Breast epithelium (tissue), 4 donors: ENCODE measurements around the gene GPATCH3. TPM values are rescaled to one million over a fixed set of nuclear protein-coding genes. Genes with fewer than 3 reads are reported as not detected.
"Not testable (repeated sequence)": the region's sequence is repeated elsewhere in the genome, so short reads cannot be mapped to it uniquely, and the experiment has no call there.

Experiments used
- DNase-seq, 2 donors: peaks; one replicate each; pipeline ENCODE4 v3.0.0-alpha.2; 2019; ENCODE audit warnings: low spot score in 2 of 2
- H3K27ac ChIP-seq, 2 donors: fragments of 200-600 bp; sonication (generic) in 1 of 2; one replicate each; pipeline ENCODE4 v1.5.1; 2016 to 2019; ENCODE audit warnings: mild to moderate bottlenecking in 1 of 2
- H3K27me3 ChIP-seq, 2 donors: fragments of 200-600 bp; sonication (generic) in 1 of 2; one replicate each; pipeline versions ENCODE4 v1.5.1 to v1.6.0; 2017 to 2019; ENCODE audit warnings: control low read depth in 1 of 2, mild to moderate bottlenecking in 1 of 2
- H3K36me3 ChIP-seq: fragments of 200-600 bp; one replicate; pipeline ENCODE4 v1.5.1; 2019
- H3K4me1 ChIP-seq, 2 donors: fragments of 200-600 bp; sonication (generic); one replicate each; pipeline ENCODE4 v1.5.1; 2016 to 2019; ENCODE audit warnings: control low read depth in 1 of 2
- H3K4me3 ChIP-seq, 3 donors: fragments of 200-600 bp; sonication (generic); 1 replicate in 2 of 3; 2 replicates in 1 of 3; pipeline ENCODE4 v1.5.1; 2016 to 2019; ENCODE audit warnings: mild to moderate bottlenecking in 3 of 3, moderate library complexity in 2 of 3
- H3K9me3 ChIP-seq, 2 donors: fragments of 200-600 bp; sonication (generic) in 1 of 2; one replicate each; pipeline ENCODE4 v1.5.1; 2016 to 2019; ENCODE audit warnings: control low read depth in 1 of 2
- CTCF ChIP-seq, 3 donors: fragments of 450-650 bp; IDR thresholded peaks; one replicate each; pipeline ENCODE4 v1.5.1; 2016 to 2017; ENCODE audit warnings: antibody characterized with exemption in 3 of 3, mild to moderate bottlenecking in 3 of 3, moderate library complexity in 3 of 3
- POLR2A ChIP-seq: fragments of 450-650 bp; IDR thresholded peaks from one replicate; pipeline ENCODE4 v1.6.1; 2016; ENCODE audit warnings: antibody characterized with exemption, mild to moderate bottlenecking, moderate library complexity
- POLR2AphosphoS5 ChIP-seq, 3 donors: sonication (generic); formaldehyde crosslinking; IDR thresholded peaks; one replicate each; pipeline ENCODE4 v1.6.1; 2017; ENCODE audit warnings: antibody characterized with exemption in 3 of 3
- intact Hi-C: fragments of 100-400 bp; cut with DNase I; formaldehyde crosslinking; loops from one replicate; pipeline ENCODE4 v1.15.1; 2023; ENCODE audit warnings: low total_unique reads
- total RNA-seq, 3 donors: library from RNA; depleted of rRNA; stranded (reverse); fragments of >200 nt; gene quantifications; one replicate each; pipeline ENCODE4 v1.1.0, GENCODE V29; 2016

Gene GPATCH3
- total RNA-seq, 3 donors from 2014 or later, result 8.3 to 13.5 (median 11.8) TPM

DNA sequence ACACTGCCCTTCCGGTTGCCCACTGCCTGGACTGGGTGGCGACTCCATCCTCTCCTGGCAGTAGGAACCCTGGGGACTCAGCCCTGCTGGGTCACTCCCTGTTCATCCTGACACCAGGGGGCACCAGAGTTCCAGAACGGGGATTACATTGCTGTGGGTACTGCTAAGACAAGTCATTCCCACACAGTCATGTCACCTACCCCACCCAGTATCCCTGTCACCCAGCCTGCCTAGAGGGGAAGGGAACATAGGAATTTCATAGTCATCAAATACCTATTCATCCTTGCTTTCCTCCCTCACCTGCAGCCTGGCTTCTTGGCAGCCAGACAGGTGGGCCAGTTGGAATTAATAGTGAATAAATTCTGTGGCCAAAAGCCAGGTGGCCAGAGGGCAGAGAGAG lies 47.1 kb downstream of the GPATCH3 start:
- Histone ChIP-seq H3K27me3 (no peaks in the 10 kb centered on the region), H3K27ac (peak overlapping the region; percentile 3 to 29), H3K4me3 (no peak overlapping the region), H3K9me3 (no peaks in the 10 kb centered on the region), H3K36me3 (peaks cover 6% of the 10 kb centered on the region), H3K4me1 (no peaks in the 10 kb centered on the region)
- intact Hi-C loops, result no loop called here
- peak; percentile 83 to 89 for DNase-seq
- TF ChIP-seq POLR2AphosphoS5 (IDR thresholded peaks at IDR 0.05) (no peak), POLR2A (no peak), CTCF (IDR thresholded peaks at IDR 0.05) (peak; percentile 46 to 88 (median 73))

DNA sequence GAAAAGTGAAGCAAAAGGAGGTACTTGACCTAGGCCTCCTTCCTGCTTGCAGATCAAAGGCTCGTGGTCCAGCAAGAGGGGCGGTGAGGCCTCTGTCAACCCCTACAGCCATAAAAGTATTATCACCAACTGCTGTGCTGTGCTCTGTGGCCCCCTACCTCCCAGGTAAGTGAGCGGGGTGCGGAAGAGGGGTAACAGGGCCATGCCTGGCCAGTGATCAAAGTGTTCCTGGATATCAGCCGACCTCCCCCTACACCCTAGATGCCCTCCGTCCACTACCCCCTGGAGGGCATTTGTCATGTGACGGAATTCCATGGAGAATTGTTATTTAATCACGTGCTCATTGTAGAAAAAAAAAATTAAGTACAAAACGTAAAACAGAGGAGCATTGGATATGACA lies 47.6 kb downstream of the GPATCH3 start:
- intact Hi-C loops, result no loop called here
- Histone ChIP-seq H3K4me3 (no peak overlapping the region), H3K9me3 (no peaks in the 10 kb centered on the region), H3K27me3 (no peaks in the 10 kb centered on the region), H3K4me1 (no peaks in the 10 kb centered on the region), H3K36me3 (peaks cover 6% of the 10 kb centered on the region), H3K27ac (peak overlapping the region in 1 of 2 donors; percentile 29)
- no peak for TF ChIP-seq CTCF (IDR thresholded peaks at IDR 0.05)
- TF ChIP-seq POLR2AphosphoS5 (IDR thresholded peaks at IDR 0.05), result no peak
- TF ChIP-seq POLR2A, result no peak
- no peak for DNase-seq

- DNase-seq, result no peak
- Histone ChIP-seq H3K4me3 (no peak overlapping the region), H3K9me3 (no peaks in the 10 kb centered on the region), H3K27me3 (no peaks in the 10 kb centered on the region), H3K27ac (no peak overlapping the region), H3K36me3 (peaks cover 6% of the 10 kb centered on the region), H3K4me1 (no peaks in the 10 kb centered on the region)
- TF ChIP-seq CTCF (IDR thresholded peaks at IDR 0.05), result no peak
- no peak for TF ChIP-seq POLR2A
- TF ChIP-seq POLR2AphosphoS5 (IDR thresholded peaks at IDR 0.05), result no peak
- intact Hi-C loops, result no loop called here
Measured at GRCh38 chr1:26851106-26851684, 49.1 kb downstream of the GPATCH3 start.

DNA sequence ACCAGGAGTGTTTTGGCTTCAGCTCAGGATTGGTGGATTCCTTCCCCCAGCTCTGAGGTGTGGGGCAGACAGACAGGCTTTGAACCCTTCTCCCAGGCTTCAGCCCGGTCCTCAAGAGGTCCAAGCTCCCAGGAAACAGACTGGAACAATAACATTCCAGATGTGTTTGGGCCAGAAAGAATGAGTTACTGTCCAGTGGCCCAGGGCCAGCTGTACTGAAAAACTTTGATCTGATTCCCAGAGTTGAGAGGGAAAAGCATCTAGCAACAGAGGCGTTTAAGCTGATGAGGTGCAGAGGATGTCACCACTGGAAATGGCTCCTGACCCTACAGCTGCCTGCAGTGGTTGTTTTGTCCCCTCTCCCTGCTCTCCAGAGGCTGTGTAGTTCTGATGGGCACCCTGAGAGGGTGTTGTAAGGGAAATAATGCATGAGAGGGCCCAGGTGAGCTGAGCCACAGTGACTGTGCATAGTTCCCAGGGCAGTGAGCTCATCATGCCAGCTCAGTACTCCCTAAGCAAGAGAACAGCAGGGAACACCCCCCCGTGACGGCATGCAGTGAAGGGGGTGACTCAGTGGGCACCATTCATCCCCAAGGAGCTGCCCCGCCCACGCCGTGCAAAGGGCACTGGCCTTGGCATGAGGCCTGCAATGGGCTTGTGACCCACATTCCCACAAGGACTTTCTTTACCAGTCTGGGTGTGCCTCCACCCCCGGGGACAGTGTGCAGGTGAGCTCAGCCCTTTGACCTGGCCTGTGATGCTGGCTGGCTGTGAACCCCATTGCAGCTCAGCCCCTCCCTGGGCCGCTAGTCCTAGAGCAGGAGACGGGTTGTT lies 51.1 kb downstream of the GPATCH3 start:
- TF ChIP-seq CTCF (IDR thresholded peaks at IDR 0.05) (no peak), POLR2AphosphoS5 (IDR thresholded peaks at IDR 0.05) (no peak), POLR2A (no peak)
- H3K4me3 ChIP-seq, result no peak overlapping the region
- no peaks in the 10 kb centered on the region for H3K27me3 ChIP-seq
- no peak for DNase-seq
- peak overlapping the region; percentile 30 to 61 for H3K27ac ChIP-seq
- no peaks in the 10 kb centered on the region for H3K4me1 ChIP-seq
- intact Hi-C loops, result loop anchor here (2.0 kb wide), 1 partner anchor 106 kb away; no protein-coding TSS in a partner anchor
- H3K9me3 ChIP-seq, result no peaks in the 10 kb centered on the region
- H3K36me3 ChIP-seq, result peaks cover 6% of the 10 kb centered on the region

- Histone ChIP-seq H3K27ac (peak overlapping the region; percentile 30 to 61), H3K4me1 (no peaks in the 10 kb centered on the region), H3K36me3 (peaks cover 6% of the 10 kb centered on the region), H3K4me3 (no peak overlapping the region), H3K9me3 (no peaks in the 10 kb centered on the region), H3K27me3 (no peaks in the 10 kb centered on the region)
- intact Hi-C loops, result loop anchor here (2.0 kb wide), 1 partner anchor 106 kb away; no protein-coding TSS in a partner anchor
- TF ChIP-seq CTCF (IDR thresholded peaks at IDR 0.05) (no peak), POLR2AphosphoS5 (IDR thresholded peaks at IDR 0.05) (no peak), POLR2A (no peak)
- DNase-seq, result no peak
Measured at GRCh38 chr1:26848499-26848898, 51.8 kb downstream of the GPATCH3 start.

DNA sequence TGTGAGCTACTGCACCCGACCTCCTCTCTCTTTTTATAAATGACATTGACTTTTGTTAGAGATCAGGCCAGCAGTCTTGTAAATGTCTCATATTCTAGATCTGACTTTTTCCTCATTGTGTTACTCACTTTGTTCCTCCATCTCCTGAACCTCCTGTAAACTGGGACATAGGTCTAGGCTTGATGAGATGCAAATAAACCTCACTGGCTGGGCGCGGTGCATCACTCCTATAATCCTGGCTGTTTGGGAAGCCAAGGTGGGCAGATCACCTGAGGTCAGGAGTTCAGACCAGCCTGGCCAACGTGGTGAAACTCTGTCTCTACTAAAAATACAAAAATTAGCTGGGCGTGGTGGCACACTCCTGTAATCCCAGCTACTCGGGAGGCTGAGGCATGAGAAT lies 52.4 kb downstream of the GPATCH3 start:
- not testable (repeated sequence) for H3K9me3 ChIP-seq, H3K27me3 ChIP-seq, DNase-seq, H3K36me3 ChIP-seq, H3K4me3 ChIP-seq, H3K27ac ChIP-seq, H3K4me1 ChIP-seq
- intact Hi-C loops, result loop anchor here (2.0 kb wide), 1 partner anchor 105 kb away; no protein-coding TSS in a partner anchor
